Gastrocnemius medialis (tissue), 4 donors: ENCODE results near the gene TMPRSS3.

Experiments
- POLR2A ChIP-seq, 2 donors: fragments of 450-650 bp; IDR thresholded peaks; one replicate each; pipeline ENCODE4 v1.6.1; 2017; ENCODE audit warnings: antibody characterized with exemption in 2 of 2, mild to moderate bottlenecking in 2 of 2, moderate library complexity in 2 of 2
- TF ChIP-seq, protein P1 (sequence below), 5 experiments: fragments of 450-650 bp in 3 of 5; fragments of 200-600 bp in 2 of 5; sonication (generic) in 2 of 5; IDR thresholded peaks in 4 of 5; conservative IDR thresholded peaks in 1 of 5; 1 replicate in 4 of 5; 2 replicates in 1 of 5; pipeline ENCODE4 v1.5.1; 2016 to 2019; ENCODE audit warnings: antibody characterized with exemption in 5 of 5, mild to moderate bottlenecking in 3 of 5, moderate library complexity in 3 of 5

DNA sequence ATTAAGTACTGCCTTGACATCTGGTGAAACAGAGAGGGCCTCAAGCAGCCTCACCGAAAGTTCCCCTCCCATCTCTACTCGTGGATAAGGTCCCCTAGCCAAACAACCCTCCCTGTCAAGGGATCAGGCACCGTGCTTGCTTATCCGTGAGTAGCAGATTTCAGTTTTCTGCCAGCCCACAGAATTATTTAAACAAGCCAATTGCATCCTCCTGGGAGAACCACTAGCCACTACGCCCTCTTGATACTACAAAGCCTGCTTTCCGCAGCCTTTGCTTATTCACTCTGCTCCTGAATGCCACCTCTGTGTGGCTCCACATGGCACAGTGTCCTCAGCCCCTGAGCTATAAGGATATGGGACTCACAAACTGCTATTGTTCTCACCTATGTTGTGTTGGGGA, 39.2 kb downstream of the TMPRSS3 start:
- TF ChIP-seq, protein P1, sequence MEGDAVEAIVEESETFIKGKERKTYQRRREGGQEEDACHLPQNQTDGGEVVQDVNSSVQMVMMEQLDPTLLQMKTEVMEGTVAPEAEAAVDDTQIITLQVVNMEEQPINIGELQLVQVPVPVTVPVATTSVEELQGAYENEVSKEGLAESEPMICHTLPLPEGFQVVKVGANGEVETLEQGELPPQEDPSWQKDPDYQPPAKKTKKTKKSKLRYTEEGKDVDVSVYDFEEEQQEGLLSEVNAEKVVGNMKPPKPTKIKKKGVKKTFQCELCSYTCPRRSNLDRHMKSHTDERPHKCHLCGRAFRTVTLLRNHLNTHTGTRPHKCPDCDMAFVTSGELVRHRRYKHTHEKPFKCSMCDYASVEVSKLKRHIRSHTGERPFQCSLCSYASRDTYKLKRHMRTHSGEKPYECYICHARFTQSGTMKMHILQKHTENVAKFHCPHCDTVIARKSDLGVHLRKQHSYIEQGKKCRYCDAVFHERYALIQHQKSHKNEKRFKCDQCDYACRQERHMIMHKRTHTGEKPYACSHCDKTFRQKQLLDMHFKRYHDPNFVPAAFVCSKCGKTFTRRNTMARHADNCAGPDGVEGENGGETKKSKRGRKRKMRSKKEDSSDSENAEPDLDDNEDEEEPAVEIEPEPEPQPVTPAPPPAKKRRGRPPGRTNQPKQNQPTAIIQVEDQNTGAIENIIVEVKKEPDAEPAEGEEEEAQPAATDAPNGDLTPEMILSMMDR (IDR thresholded peaks at IDR 0.05 in 4 of 5, conservative IDR thresholded peaks at IDR 0.05 in 1 of 5), result no peak
- TF ChIP-seq POLR2A (IDR thresholded peaks at IDR 0.05), result no peak
